ENCODE data around the gene CMYA5. TPM values are rescaled to one million over a fixed set of nuclear protein-coding genes. Genes with fewer than 3 reads are reported as not detected.

CMYA5 gene
- total RNA-seq, 3 donors from 2014 or later = 5.0 to 132 (median 37.0) TPM

GRCh38 chr5:79707535-79707934 is 17.9 kb downstream of the CMYA5 start:
- Histone ChIP-seq H3K27ac (peak overlapping the region; percentile 27 to 64), H3K4me3 (no peak overlapping the region), H3K9me3 (no peaks in the 10 kb centered on the region), H3K36me3 (no peaks in the 10 kb centered on the region), H3K4me1 (peaks cover 0 to 18% of the 10 kb centered on the region in 2 donors), H3K27me3 (no peaks in the 10 kb centered on the region)
- DNase-seq (ENCODE audit: low spot score in 2 of 2) = no peak
- intact Hi-C loops (cut with DNase I; ENCODE audit: low total_unique reads) = no loop called here
- no peak for TF ChIP-seq POLR2A (IDR thresholded peaks at IDR 0.05)
- no peak for TF ChIP-seq CTCF (IDR thresholded peaks at IDR 0.05)
- no peak for TF ChIP-seq POLR2AphosphoS5 (IDR thresholded peaks at IDR 0.05)

- intact Hi-C loops (cut with DNase I; ENCODE audit: low total_unique reads) = no loop called here
- Histone ChIP-seq H3K27me3 (no peaks in the 10 kb centered on the region), H3K4me3 (no peak overlapping the region), H3K27ac (no peak overlapping the region), H3K36me3 (no peaks in the 10 kb centered on the region), H3K9me3 (no peaks in the 10 kb centered on the region), H3K4me1 (no peaks in the 10 kb centered on the region)
- no peak for TF ChIP-seq POLR2AphosphoS5 (IDR thresholded peaks at IDR 0.05)
- TF ChIP-seq CTCF (IDR thresholded peaks at IDR 0.05) = no peak
- no peak for TF ChIP-seq POLR2A (IDR thresholded peaks at IDR 0.05)
- DNase-seq (ENCODE audit: low spot score in 2 of 2) = no peak
These were observed 23.1 kb downstream of the CMYA5 start for GRCh38 chr5:79712741-79713140.

GRCh38 chr5:79713727-79714126 is 24.1 kb downstream of the CMYA5 start:
- intact Hi-C loops (cut with DNase I; ENCODE audit: low total_unique reads) = no loop called here
- no peak for DNase-seq (ENCODE audit: low spot score in 2 of 2)

GRCh38 chr5:79716839-79717238 is 27.2 kb downstream of the CMYA5 start:
- Histone ChIP-seq H3K4me3 (no peak overlapping the region), H3K27ac (peak overlapping the region; percentile 20 to 29), H3K9me3 (peaks cover 14 to 24% of the 10 kb centered on the region in 2 donors), H3K4me1 (no peaks in the 10 kb centered on the region), H3K36me3 (no peaks in the 10 kb centered on the region), H3K27me3 (no peaks in the 10 kb centered on the region)
- no peak for TF ChIP-seq POLR2A (IDR thresholded peaks at IDR 0.05)
- no peak for TF ChIP-seq CTCF (IDR thresholded peaks at IDR 0.05)
- no peak for TF ChIP-seq POLR2AphosphoS5 (IDR thresholded peaks at IDR 0.05)
- intact Hi-C loops (cut with DNase I; ENCODE audit: low total_unique reads) = no loop called here
- no peak for DNase-seq (ENCODE audit: low spot score in 2 of 2)

More at GRCh38 chr5:79713727-79714126, 24.1 kb downstream of the CMYA5 start:
- peaks cover 0 to 8% of the 10 kb centered on the region in 2 donors for H3K9me3 ChIP-seq
- H3K4me3 ChIP-seq = no peak overlapping the region
- TF ChIP-seq POLR2AphosphoS5 (IDR thresholded peaks at IDR 0.05) (no peak), POLR2A (IDR thresholded peaks at IDR 0.05) (no peak), CTCF (IDR thresholded peaks at IDR 0.05) (no peak)
- H3K27me3 ChIP-seq = no peaks in the 10 kb centered on the region
- H3K36me3 ChIP-seq = no peaks in the 10 kb centered on the region
- no peaks in the 10 kb centered on the region for H3K4me1 ChIP-seq
- H3K27ac ChIP-seq = no peak overlapping the region

GRCh38 chr5:79720096-79720495 is 30.5 kb downstream of the CMYA5 start:
- Histone ChIP-seq H3K4me3 (no peak overlapping the region), H3K27ac (no peak overlapping the region), H3K36me3 (no peaks in the 10 kb centered on the region), H3K9me3 (peaks cover 14 to 24% of the 10 kb centered on the region in 2 donors), H3K4me1 (no peaks in the 10 kb centered on the region), H3K27me3 (no peaks in the 10 kb centered on the region)
- intact Hi-C loops (cut with DNase I; ENCODE audit: low total_unique reads) = no loop called here
- no peak for TF ChIP-seq POLR2A (IDR thresholded peaks at IDR 0.05)
- no peak for TF ChIP-seq POLR2AphosphoS5 (IDR thresholded peaks at IDR 0.05)
- TF ChIP-seq CTCF (IDR thresholded peaks at IDR 0.05) = no peak
- DNase-seq (ENCODE audit: low spot score in 2 of 2) = no peak

All from breast epithelium (tissue), 4 donors.